Measurements from ENCODE around the gene ZDHHC3.
A peak's percentile ranks its signal among the peaks of the same experiment; 100 is the strongest.

The ZDHHC3 gene

GRCh38 chr3:44976002-44976815 lies at the start of gene ZDHHC3, which contains the start of gene EXOSC7:
Gene ZDHHC3 (minus strand): TSS chr3:44976174. CDS start chr3:44959436, 16,738 bp downstream.
Gene EXOSC7 (plus strand): TSS chr3:44976244. CDS start chr3:44976278, 34 bp downstream.
- peak; percentile 96 for DNase-seq (ENCODE audit: low spot score)

- no peak for DNase-seq (ENCODE audit: low spot score)
Measured at GRCh38 chr3:45024542-45025255, 48.7 kb upstream of the ZDHHC3 start.

GRCh38 chr3:45023675-45024074 lies 47.7 kb upstream of the ZDHHC3 start:
- DNase-seq (ENCODE audit: low spot score): no peak

GRCh38 chr3:45021524-45022297 lies 45.7 kb upstream of the ZDHHC3 start:
- no peak for DNase-seq (ENCODE audit: low spot score)

GRCh38 chr3:45020534-45020933 lies 44.6 kb upstream of the ZDHHC3 start:
- DNase-seq (ENCODE audit: low spot score): no peak

GRCh38 chr3:45017821-45018220 lies 41.8 kb upstream of the ZDHHC3 start:
- DNase-seq (ENCODE audit: low spot score): no peak

- DNase-seq (ENCODE audit: low spot score): no peak
Measured at GRCh38 chr3:45016916-45017315, 40.9 kb upstream of the ZDHHC3 start.

GRCh38 chr3:45012577-45012976 lies 36.6 kb upstream of the ZDHHC3 start:
- DNase-seq (ENCODE audit: low spot score): no peak

- DNase-seq (ENCODE audit: low spot score): peak; percentile 46
Measured at GRCh38 chr3:45011756-45012508, 36.0 kb upstream of the ZDHHC3 start.

GRCh38 chr3:45010811-45011333 lies 34.9 kb upstream of the ZDHHC3 start:
- no peak for DNase-seq (ENCODE audit: low spot score)

- no peak for DNase-seq (ENCODE audit: low spot score)
Measured at GRCh38 chr3:45009868-45010267, 33.9 kb upstream of the ZDHHC3 start.

GRCh38 chr3:45008117-45008516 lies 32.1 kb upstream of the ZDHHC3 start:
- no peak for DNase-seq (ENCODE audit: low spot score)

GRCh38 chr3:45007091-45007490 lies 31.1 kb upstream of the ZDHHC3 start:
- no peak for DNase-seq (ENCODE audit: low spot score)

- no peak for DNase-seq (ENCODE audit: low spot score)
Measured at GRCh38 chr3:45003859-45004258, 27.9 kb upstream of the ZDHHC3 start.

- DNase-seq (ENCODE audit: low spot score): no peak
Measured at GRCh38 chr3:45003406-45003805, 27.4 kb upstream of the ZDHHC3 start.

GRCh38 chr3:45002720-45003119 lies 26.7 kb upstream of the ZDHHC3 start:
- no peak for DNase-seq (ENCODE audit: low spot score)

GRCh38 chr3:45002139-45002660 lies 26.2 kb upstream of the ZDHHC3 start:
- DNase-seq (ENCODE audit: low spot score): no peak

GRCh38 chr3:45001738-45002137 lies 25.8 kb upstream of the ZDHHC3 start:
- no peak for DNase-seq (ENCODE audit: low spot score)

GRCh38 chr3:45000823-45001222 lies 24.8 kb upstream of the ZDHHC3 start:
- no peak for DNase-seq (ENCODE audit: low spot score)

- DNase-seq (ENCODE audit: low spot score): no peak
Measured at GRCh38 chr3:44999782-45000181, 23.8 kb upstream of the ZDHHC3 start.

GRCh38 chr3:44996556-44996969 lies 20.6 kb upstream of the ZDHHC3 start:
- no peak for DNase-seq (ENCODE audit: low spot score)

Data from germinal center (tissue), 1 donor.